ENCODE measurements around the gene DPH5.
"Not testable (repeated sequence)": the region's sequence is repeated elsewhere in the genome, so short reads cannot be mapped to it uniquely, and the experiment has no call there.

DPH5 gene

DNA sequence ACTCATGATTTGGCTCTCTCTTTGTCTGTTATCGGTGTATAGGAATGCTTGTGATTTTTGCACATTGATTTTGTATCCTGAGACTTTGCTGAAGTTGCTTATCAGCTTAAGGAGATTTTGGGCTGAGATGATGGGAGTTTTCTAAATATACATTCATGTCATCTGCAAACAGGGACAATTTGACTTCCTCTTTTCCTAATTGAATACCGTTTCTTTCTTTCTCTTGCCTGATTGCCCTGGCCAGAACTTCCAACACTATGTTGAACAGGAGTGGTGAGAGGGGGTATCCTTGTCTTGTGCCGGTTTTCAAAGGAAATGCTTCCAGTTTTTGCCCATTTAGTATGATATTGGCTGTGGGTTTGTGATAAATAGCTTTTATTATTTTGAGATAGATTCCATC lies 79.5 kb downstream of the DPH5 start:
- H3K27me3 ChIP-seq (ENCODE audit: control insufficient read depth, insufficient read depth, low read length); H3K27ac ChIP-seq (ENCODE audit: low read depth, low read length); H3K4me3 ChIP-seq (ENCODE audit: low read length); H3K9ac ChIP-seq (ENCODE audit: low read length); H3K36me3 ChIP-seq (ENCODE audit: control insufficient read depth, insufficient read depth, low read length); H3K4me1 ChIP-seq (ENCODE audit: control insufficient read depth, insufficient read depth, low read length): not testable (repeated sequence)

DNA sequence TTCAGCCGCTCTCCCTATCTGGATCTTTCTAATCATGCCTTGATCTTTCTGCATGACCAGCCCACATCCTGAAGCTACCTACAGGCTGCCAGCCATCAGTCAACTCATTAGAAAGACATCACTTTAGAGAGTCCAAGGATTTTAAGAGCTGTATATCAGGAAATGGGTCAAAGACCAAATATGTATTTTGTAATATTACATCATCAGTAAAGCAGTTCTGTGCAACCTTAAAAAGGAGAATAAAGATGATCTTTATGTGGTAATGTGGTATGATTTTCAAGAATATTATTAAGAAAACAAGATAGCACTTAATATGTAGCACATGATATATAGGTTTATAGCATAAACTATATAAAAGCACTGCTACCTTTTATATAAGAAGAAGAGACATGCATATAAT lies 82.1 kb downstream of the DPH5 start:
- Histone ChIP-seq H3K4me3 (ENCODE audit: low read length) (no peak overlapping the region), H3K36me3 (ENCODE audit: control insufficient read depth, insufficient read depth, low read length) (no peaks in the 10 kb centered on the region), H3K27me3 (ENCODE audit: control insufficient read depth, insufficient read depth, low read length) (no peaks in the 10 kb centered on the region), H3K9ac (ENCODE audit: low read length) (no peak overlapping the region), H3K27ac (ENCODE audit: low read depth, low read length) (no peak overlapping the region), H3K4me1 (ENCODE audit: control insufficient read depth, insufficient read depth, low read length) (no peaks in the 10 kb centered on the region)

DNA sequence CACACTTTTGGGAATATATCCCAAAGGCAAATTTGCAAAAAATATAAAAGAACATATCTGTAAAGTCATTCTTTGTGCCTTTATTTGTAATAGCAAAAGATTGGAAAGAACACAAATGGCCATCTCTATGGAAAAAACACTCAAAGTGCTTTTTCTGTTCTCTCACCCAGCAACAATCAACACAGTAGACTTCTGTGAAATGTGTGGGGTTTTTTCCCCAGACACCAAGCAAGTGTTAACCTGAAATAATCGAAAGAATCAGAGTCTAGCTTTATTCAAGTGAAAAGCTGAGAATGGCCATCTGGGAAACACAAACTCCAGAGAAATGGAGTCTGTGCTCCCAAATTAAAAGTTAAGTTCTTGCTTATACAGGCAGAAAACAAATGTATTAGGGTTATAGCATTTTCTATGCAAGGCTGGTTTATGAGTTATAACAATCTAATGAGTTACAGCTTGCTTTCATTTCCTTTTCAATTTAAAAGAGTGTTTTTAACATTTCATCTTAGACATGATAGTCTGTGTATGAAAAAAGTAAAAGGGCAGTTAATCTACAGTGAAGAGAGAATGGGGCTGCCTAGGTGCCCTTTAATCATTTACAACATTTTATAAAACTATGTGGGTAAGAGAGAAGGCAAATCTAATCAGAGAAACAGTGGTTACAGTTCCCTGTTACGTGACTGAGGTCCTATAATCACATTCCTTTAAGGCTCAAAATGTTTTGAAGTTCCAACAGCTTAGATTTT lies 83.1 kb downstream of the DPH5 start:
- H3K36me3 ChIP-seq (ENCODE audit: control insufficient read depth, insufficient read depth, low read length) = no peaks in the 10 kb centered on the region
- H3K4me1 ChIP-seq (ENCODE audit: control insufficient read depth, insufficient read depth, low read length) = no peaks in the 10 kb centered on the region
- H3K4me3 ChIP-seq (ENCODE audit: low read length) = no peak overlapping the region
- H3K27ac ChIP-seq (ENCODE audit: low read depth, low read length) = no peak overlapping the region
- H3K27me3 ChIP-seq (ENCODE audit: control insufficient read depth, insufficient read depth, low read length) = no peaks in the 10 kb centered on the region
- no peak overlapping the region for H3K9ac ChIP-seq (ENCODE audit: low read length)

DNA sequence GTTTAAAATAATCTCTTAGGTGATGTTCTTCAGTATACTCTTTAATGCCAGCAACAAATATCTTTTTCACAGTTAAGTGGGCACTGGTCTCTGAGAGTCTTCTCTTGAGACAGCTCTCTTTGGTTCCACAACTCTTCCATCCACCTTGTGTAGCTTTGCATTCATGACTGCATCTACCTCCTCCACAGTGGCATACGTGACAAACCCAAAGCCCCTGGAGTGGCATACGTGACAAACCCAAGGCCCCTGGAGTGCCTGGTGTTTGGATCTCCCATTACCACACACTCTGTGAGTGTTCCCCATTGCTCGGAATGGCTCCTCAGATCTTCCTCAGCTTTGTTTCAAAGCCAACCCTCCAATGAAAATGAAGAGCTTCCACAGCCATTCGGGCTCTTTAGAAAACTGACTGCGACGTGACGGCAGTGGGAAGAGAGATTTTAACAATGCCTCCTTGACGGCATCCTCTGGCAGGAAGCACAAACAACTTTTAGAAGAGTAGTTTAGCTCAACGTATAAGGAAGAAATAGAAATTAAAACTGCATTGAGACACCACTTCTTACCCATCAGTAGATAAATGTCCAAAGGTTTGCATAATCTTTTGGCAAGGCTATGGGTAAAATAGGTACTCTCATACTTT lies 83.9 kb downstream of the DPH5 start:
- Histone ChIP-seq H3K4me1 (ENCODE audit: control insufficient read depth, insufficient read depth, low read length) (no peaks in the 10 kb centered on the region), H3K4me3 (ENCODE audit: low read length) (no peak overlapping the region), H3K27me3 (ENCODE audit: control insufficient read depth, insufficient read depth, low read length) (no peaks in the 10 kb centered on the region), H3K9ac (ENCODE audit: low read length) (no peak overlapping the region), H3K36me3 (ENCODE audit: control insufficient read depth, insufficient read depth, low read length) (no peaks in the 10 kb centered on the region), H3K27ac (ENCODE audit: low read depth, low read length) (no peak overlapping the region)

DNA sequence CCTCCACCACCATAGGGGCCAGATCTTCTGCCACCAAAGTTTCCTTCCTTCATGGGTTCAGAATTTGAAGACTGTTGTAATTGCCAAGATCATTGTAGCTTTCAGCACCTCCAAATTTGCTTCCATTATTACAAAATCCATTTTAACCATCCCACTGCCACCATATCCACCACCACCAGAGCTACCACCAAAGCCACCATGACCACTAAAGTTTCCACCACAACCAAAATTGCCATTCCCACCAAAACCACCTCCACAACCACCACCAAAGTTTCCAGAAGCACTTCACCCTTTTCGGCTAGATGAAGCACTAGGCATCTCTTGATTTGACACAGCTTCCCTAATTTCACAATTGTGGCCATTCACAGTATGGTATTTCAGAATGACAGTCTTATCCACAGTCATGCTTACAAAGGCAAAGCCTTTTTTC lies 84.5 kb downstream of the DPH5 start:
- H3K36me3 ChIP-seq (ENCODE audit: control insufficient read depth, insufficient read depth, low read length) = no peaks in the 10 kb centered on the region
- H3K27ac ChIP-seq (ENCODE audit: low read depth, low read length) = no peak overlapping the region
- H3K4me3 ChIP-seq (ENCODE audit: low read length) = no peak overlapping the region
- no peak overlapping the region for H3K9ac ChIP-seq (ENCODE audit: low read length)
- H3K27me3 ChIP-seq (ENCODE audit: control insufficient read depth, insufficient read depth, low read length) = no peaks in the 10 kb centered on the region
- H3K4me1 ChIP-seq (ENCODE audit: control insufficient read depth, insufficient read depth, low read length) = no peaks in the 10 kb centered on the region

Measured in rectal smooth muscle tissue (tissue), 1 donor.